Testis (tissue), 3 donors: ENCODE data around the gene CLDN5. TPM values are rescaled to one million over a fixed set of nuclear protein-coding genes. Genes with fewer than 3 reads are reported as not detected.

ENCODE experiments used
- DNase-seq: peaks from one replicate; pipeline ENCODE4 v3.0.0-alpha.2; 2019
- H3K27ac ChIP-seq, 2 donors: fragments of 200-600 bp; sonication (generic); one replicate each; pipeline ENCODE4 v1.5.1; 2019
- H3K27me3 ChIP-seq: fragments of 200-600 bp; sonication (generic); one replicate; pipeline ENCODE4 v1.5.1; 2019
- H3K36me3 ChIP-seq: fragments of 200-600 bp; sonication (generic); one replicate; pipeline ENCODE4 v1.5.1; 2017; ENCODE audit warnings: low read depth; ENCODE audit errors: missing control alignments
- H3K4me1 ChIP-seq: fragments of 200-600 bp; sonication (generic); one replicate; pipeline ENCODE4 v1.5.1; 2019
- H3K4me3 ChIP-seq, 2 donors: fragments of 200-600 bp; sonication (generic); one replicate each; pipeline ENCODE4 v1.5.1; 2017 to 2019
- H3K9me3 ChIP-seq: fragments of 200-600 bp; sonication (generic); one replicate; pipeline ENCODE4 v1.5.1; 2017
- POLR2A ChIP-seq: fragments of 450-650 bp; IDR thresholded peaks from one replicate; pipeline ENCODE4 v1.6.1; 2017; ENCODE audit warnings: antibody characterized with exemption, mild to moderate bottlenecking, moderate library complexity
- WGBS, 2 donors: methylation state at CpG; one replicate each; pipeline ENCODE4 v1.1.5; 2018; 5-methylcytosine and 5-hydroxymethylcytosine counted together
- intact Hi-C: fragments of 100-400 bp; cut with DNase I; formaldehyde crosslinking; loops from one replicate; pipeline ENCODE4 v1.15.1; 2023; ENCODE audit warnings: low total_unique reads
- polyA plus RNA-seq: library from polyadenylated mRNA; stranded (reverse); fragments of 350-450 nt; fragmentation: Illumina TruSeq; extraction: RNeasy Lipid Tissue Mini Kit (QIAGEN cat#74804); gene quantifications from one replicate; pipeline ENCODE4 v1.2.3, GENCODE V29; 2014; ENCODE audit warnings: low read depth, low replicate concordance; ENCODE audit not compliant: insufficient read depth
- total RNA-seq, 2 donors: library from RNA; depleted of rRNA; stranded (reverse); fragments of >200 nt; gene quantifications; one replicate each; pipeline ENCODE4 v1.2.3, GENCODE V29; 2016
- TF ChIP-seq, protein P1 (sequence below), 3 experiments: fragments of 450-650 bp in 2 of 3; fragments of 200-600 bp in 1 of 3; sonication (generic) in 1 of 3; IDR thresholded peaks; one replicate each; pipeline ENCODE4 v1.5.1; 2016 to 2019; ENCODE audit warnings: antibody characterized with exemption in 3 of 3, mild to moderate bottlenecking in 2 of 3, moderate library complexity in 1 of 3

CLDN5 gene
- total and polyA plus RNA-seq, 3 donors from 2014 or later: 10.4 to 42.0 (median 29.2) TPM

GRCh38 chr22:19505735-19506126, 18.5 kb downstream of the CLDN5 start:
- no peaks in the 10 kb centered on the region for H3K27me3 ChIP-seq
- DNase-seq: no peak
- H3K9me3 ChIP-seq: no peaks in the 10 kb centered on the region
- intact Hi-C loops: no loop called here
- H3K36me3 ChIP-seq: no peaks in the 10 kb centered on the region
- H3K4me1 ChIP-seq: no peaks in the 10 kb centered on the region
- TF ChIP-seq, protein P1, sequence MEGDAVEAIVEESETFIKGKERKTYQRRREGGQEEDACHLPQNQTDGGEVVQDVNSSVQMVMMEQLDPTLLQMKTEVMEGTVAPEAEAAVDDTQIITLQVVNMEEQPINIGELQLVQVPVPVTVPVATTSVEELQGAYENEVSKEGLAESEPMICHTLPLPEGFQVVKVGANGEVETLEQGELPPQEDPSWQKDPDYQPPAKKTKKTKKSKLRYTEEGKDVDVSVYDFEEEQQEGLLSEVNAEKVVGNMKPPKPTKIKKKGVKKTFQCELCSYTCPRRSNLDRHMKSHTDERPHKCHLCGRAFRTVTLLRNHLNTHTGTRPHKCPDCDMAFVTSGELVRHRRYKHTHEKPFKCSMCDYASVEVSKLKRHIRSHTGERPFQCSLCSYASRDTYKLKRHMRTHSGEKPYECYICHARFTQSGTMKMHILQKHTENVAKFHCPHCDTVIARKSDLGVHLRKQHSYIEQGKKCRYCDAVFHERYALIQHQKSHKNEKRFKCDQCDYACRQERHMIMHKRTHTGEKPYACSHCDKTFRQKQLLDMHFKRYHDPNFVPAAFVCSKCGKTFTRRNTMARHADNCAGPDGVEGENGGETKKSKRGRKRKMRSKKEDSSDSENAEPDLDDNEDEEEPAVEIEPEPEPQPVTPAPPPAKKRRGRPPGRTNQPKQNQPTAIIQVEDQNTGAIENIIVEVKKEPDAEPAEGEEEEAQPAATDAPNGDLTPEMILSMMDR (IDR thresholded peaks at IDR 0.05): no peak
- no peak for TF ChIP-seq POLR2A
- H3K27ac ChIP-seq: no peak overlapping the region
- 97 to 100% methylated on average over 1 to 5 of the region's 5 CpGs for WGBS, 2 donors
- no peak overlapping the region for H3K4me3 ChIP-seq

- no peak overlapping the region for H3K27ac ChIP-seq
- H3K4me1 ChIP-seq: no peaks in the 10 kb centered on the region
- H3K4me3 ChIP-seq: no peak overlapping the region
- no peaks in the 10 kb centered on the region for H3K27me3 ChIP-seq
- H3K9me3 ChIP-seq: no peaks in the 10 kb centered on the region
- 89 to 91% methylated on average over 17 to 18 of the region's 18 CpGs for WGBS, 2 donors
- intact Hi-C loops: no loop called here
- no peaks in the 10 kb centered on the region for H3K36me3 ChIP-seq
- no peak for TF ChIP-seq POLR2A
- TF ChIP-seq, protein P1 (IDR thresholded peaks at IDR 0.05): no peak
- DNase-seq: no peak
Observed at GRCh38 chr22:19504900-19505734, 19.1 kb downstream of the CLDN5 start.

DNA sequence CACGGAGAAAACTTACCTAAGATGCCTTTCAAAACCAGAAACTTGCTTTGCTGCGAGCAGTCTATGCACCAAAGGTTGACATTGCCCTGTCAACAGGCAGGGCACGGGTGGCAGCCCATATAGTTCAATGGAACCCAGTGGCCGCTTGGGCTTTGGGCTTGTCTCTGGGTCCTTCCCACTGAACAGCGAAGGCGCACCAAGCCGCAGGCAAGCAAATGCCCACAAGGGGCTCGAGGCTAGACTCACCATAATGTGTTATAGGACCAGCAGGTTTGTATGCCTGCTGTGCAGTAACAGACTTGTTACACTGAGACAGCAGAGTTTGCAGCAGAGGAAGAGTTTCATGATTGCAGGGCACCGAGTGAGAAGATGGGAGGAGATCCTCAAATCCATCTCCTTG, 20.3 kb downstream of the CLDN5 start:
- intact Hi-C loops: no loop called here
- H3K36me3 ChIP-seq: no peaks in the 10 kb centered on the region
- H3K9me3 ChIP-seq: no peaks in the 10 kb centered on the region
- TF ChIP-seq POLR2A: no peak
- TF ChIP-seq, protein P1 (IDR thresholded peaks at IDR 0.05): no peak
- 83 to 94% methylated on average over 3 to 9 of the region's 9 CpGs for WGBS, 2 donors
- H3K4me1 ChIP-seq: no peaks in the 10 kb centered on the region
- H3K4me3 ChIP-seq: no peak overlapping the region
- H3K27ac ChIP-seq: no peak overlapping the region
- no peaks in the 10 kb centered on the region for H3K27me3 ChIP-seq
- DNase-seq: no peak

DNA sequence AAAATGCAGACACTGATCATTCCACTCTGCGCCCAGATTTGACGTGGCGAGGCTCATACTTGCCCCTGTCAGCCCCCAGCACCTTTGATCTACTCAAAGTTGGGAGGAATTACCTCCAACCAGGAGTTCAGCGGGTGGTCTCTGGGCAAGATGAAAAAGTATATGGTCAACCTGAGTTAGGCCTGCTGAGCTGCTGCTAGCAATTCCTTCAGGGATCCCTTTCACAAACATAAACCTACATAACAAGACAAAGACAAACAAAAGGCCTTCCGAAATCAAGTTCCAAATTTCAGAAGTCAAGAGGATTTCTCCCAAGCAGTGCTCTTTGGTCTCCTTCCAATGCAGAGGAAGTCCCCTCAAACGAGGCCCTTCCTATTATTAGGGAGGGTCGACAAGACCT, 20.8 kb downstream of the CLDN5 start:
- Histone ChIP-seq H3K27ac (no peak overlapping the region), H3K4me1 (no peaks in the 10 kb centered on the region), H3K27me3 (no peaks in the 10 kb centered on the region), H3K9me3 (no peaks in the 10 kb centered on the region), H3K36me3 (no peaks in the 10 kb centered on the region), H3K4me3 (no peak overlapping the region)
- WGBS, 2 donors: 90 to 91% methylated on average over 7 of the region's 7 CpGs
- TF ChIP-seq, protein P1 (IDR thresholded peaks at IDR 0.05): no peak
- TF ChIP-seq POLR2A: no peak
- intact Hi-C loops: no loop called here
- no peak for DNase-seq

GRCh38 chr22:19501897-19502447, 22.2 kb downstream of the CLDN5 start:
- no peaks in the 10 kb centered on the region for H3K27me3 ChIP-seq
- no peaks in the 10 kb centered on the region for H3K9me3 ChIP-seq
- 94 to 95% methylated on average over 3 of the region's 3 CpGs for WGBS, 2 donors
- no peak for TF ChIP-seq POLR2A
- TF ChIP-seq, protein P1 (IDR thresholded peaks at IDR 0.05): no peak
- no peaks in the 10 kb centered on the region for H3K36me3 ChIP-seq
- DNase-seq: no peak
- intact Hi-C loops: no loop called here
- no peaks in the 10 kb centered on the region for H3K4me1 ChIP-seq
- no peak overlapping the region for H3K4me3 ChIP-seq
- no peak overlapping the region for H3K27ac ChIP-seq
